Measurements from ENCODE around the gene PDLIM5. TPM values are rescaled to one million over a fixed set of nuclear protein-coding genes. Genes with fewer than 3 reads are reported as not detected.

The PDLIM5 gene
- total RNA-seq, 2 experiments from 2014 or later = 14.8 to 18.3 TPM

DNA sequence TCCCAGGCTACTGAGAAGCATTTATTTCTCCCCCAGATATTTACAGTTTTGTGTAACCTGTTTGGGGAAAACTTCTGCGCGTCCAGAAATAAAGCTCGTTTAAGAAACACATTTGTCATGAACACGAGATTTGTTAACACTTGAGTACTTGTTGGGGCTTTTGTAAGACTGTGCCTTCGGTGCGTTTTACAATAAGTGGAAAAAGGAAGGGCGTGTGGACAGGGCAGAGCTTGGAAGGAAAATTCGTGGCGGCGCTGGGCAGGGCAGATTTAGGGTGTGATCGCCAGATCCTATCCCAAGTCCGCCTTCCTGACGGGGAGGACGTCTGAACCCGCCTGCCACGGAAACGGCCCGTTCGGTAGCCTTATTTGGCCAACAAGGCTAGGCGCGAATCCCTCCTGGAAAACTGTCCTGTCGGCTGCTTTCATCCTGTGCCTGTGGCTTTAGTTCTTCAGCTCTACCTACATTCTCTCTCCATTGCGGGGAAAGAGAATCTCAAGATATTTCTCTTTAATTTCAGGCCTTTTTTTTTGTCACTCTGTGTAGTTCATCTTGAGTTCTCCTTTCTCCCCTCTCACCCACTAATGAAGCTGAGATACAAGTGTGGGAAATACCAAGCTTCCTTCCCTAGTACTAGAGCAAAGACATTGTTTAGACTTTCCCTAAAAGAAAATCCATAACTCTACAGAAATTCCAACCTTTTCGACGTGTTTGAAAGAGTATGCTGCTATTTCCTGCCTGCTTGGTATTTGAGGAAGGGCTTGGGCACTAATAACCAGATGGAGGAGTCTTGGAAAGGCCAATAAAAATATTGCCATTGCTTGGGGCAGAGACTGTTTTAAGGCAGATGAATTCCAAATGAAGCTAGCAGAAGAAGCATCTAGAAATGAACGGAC, 982 bp downstream of the PDLIM5 start:
- intact Hi-C loops (cut with micrococcal nuclease) = no loop called here
- Mint-ChIP-seq H3K4me1 (ENCODE audit: low read depth) (peaks cover 25% of the 10 kb centered on the region), H3K4me3 (peak overlapping the region; percentile 91), H3K36me3 (ENCODE audit: low read depth) (peaks cover 9% of the 10 kb centered on the region), H3K9me3 (no peaks in the 10 kb centered on the region), H3K27ac (peak overlapping the region; percentile 61), H3K27me3 (peaks cover 7% of the 10 kb centered on the region)
- ChIA-PET CTCF (interaction anchor here (1.1 kb wide), 1 partner anchor 46 kb away, joined by 3 read pairs; no protein-coding TSS in a partner anchor), POLR2A (interaction anchor here (1.1 to 1.4 kb wide), 2 partner anchors 14 to 127 kb away, joined by 3 to 4 read pairs; no protein-coding TSS in a partner anchor)
- TF ChIP-seq, protein P1, sequence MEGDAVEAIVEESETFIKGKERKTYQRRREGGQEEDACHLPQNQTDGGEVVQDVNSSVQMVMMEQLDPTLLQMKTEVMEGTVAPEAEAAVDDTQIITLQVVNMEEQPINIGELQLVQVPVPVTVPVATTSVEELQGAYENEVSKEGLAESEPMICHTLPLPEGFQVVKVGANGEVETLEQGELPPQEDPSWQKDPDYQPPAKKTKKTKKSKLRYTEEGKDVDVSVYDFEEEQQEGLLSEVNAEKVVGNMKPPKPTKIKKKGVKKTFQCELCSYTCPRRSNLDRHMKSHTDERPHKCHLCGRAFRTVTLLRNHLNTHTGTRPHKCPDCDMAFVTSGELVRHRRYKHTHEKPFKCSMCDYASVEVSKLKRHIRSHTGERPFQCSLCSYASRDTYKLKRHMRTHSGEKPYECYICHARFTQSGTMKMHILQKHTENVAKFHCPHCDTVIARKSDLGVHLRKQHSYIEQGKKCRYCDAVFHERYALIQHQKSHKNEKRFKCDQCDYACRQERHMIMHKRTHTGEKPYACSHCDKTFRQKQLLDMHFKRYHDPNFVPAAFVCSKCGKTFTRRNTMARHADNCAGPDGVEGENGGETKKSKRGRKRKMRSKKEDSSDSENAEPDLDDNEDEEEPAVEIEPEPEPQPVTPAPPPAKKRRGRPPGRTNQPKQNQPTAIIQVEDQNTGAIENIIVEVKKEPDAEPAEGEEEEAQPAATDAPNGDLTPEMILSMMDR (IDR thresholded peaks at IDR 0.05) = no peak
- DNase-seq = peak; percentile 16
- ATAC-seq = no peak

DNA sequence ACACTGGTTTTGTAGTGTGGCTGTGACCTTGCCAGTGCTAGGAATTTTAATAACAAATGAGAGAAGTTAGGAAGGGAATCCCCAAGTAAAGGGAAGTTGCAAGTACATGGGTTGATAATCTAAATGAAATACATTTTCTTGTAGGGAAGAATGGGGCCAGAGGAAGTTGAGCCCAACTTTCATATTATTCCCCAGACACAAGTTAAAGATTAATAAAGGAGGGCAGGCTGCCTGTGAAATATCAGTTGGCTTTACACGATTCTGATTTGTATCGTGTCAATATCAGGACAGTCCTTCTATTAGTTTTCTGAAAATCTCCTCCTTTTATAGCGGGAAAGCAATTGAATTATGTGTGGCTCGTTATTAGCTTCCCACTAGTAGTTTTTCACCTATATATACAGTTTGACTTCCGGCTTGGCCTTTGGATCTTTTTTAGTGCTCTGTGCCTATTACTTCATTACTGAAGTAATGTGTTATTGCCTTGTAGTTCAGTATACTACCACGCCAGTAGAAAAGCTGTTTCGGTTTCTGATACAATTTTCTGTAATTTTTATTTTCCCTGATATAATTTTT, 1.7 kb downstream of the PDLIM5 start:
- POLR2A ChIA-PET = interaction anchor here (1.4 to 1.5 kb wide), 2 partner anchors 10 to 13 kb away, joined by 3 to 4 read pairs; no protein-coding TSS in a partner anchor
- peaks cover 5% of the 10 kb centered on the region for H3K27me3 Mint-ChIP-seq
- TF ChIP-seq, protein P1 (IDR thresholded peaks at IDR 0.05) = no peak
- CTCF ChIA-PET = no interaction called here
- DNase-seq (no peak), ATAC-seq (no peak)
- no peaks in the 10 kb centered on the region for H3K9me3 Mint-ChIP-seq
- peak overlapping the region; percentile 91 for H3K4me3 Mint-ChIP-seq
- intact Hi-C loops (cut with micrococcal nuclease) = no loop called here
- H3K27ac Mint-ChIP-seq = no peak overlapping the region
- H3K36me3 Mint-ChIP-seq (ENCODE audit: low read depth) = peaks cover 9% of the 10 kb centered on the region
- peaks cover 27% of the 10 kb centered on the region for H3K4me1 Mint-ChIP-seq (ENCODE audit: low read depth)

DNA sequence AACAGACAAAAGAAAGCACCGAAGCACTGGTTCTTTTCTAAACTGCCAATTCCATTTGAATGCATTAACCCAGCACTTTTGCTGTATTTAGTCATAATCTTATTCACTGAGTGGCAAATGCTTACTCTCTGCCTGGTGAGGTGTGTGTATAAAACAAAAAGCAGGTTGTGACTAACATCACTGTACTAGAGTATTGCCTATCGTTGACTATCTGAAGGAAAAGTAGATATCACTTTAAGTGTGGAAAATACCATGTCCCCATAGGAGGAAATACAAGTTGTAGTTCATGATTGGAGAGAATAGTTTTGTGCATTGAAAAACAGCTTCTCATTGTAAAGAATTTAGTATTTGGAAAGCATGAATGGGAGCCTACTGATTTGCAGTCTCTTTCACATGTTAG, 2.7 kb downstream of the PDLIM5 start:
- POLR2A ChIA-PET = interaction anchor here (1.5 kb wide), 1 partner anchor 9 kb away, joined by 3 read pairs; no protein-coding TSS in a partner anchor
- intact Hi-C loops (cut with micrococcal nuclease) = no loop called here
- H3K9me3 Mint-ChIP-seq = no peaks in the 10 kb centered on the region
- peaks cover 9% of the 10 kb centered on the region for H3K36me3 Mint-ChIP-seq (ENCODE audit: low read depth)
- peaks cover 28% of the 10 kb centered on the region for H3K4me1 Mint-ChIP-seq (ENCODE audit: low read depth)
- peaks cover 1% of the 10 kb centered on the region for H3K27me3 Mint-ChIP-seq
- DNase-seq (no peak), ATAC-seq (no peak)
- no peak overlapping the region for H3K27ac Mint-ChIP-seq
- H3K4me3 Mint-ChIP-seq = no peak overlapping the region
- TF ChIP-seq, protein P1 (IDR thresholded peaks at IDR 0.05) = no peak
- CTCF ChIA-PET = no interaction called here

DNA sequence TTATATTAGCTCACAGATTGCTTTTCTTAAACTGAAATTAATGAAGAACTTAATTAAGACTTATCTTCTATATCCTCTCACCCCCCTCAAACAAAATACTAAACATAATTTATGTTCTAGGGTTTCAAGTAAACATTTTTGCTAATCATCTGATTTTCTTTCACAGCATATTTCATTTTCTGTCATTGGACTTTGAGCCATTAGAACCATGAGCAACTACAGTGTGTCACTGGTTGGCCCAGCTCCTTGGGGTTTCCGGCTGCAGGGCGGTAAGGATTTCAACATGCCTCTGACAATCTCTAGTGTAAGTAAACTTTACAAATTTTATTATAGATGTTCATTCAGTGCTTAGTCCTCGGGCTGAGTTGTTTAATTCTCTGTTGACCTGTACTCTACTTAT, 3.3 kb downstream of the PDLIM5 start:
- H3K4me3 Mint-ChIP-seq = no peak overlapping the region
- H3K36me3 Mint-ChIP-seq (ENCODE audit: low read depth) = peaks cover 9% of the 10 kb centered on the region
- intact Hi-C loops (cut with micrococcal nuclease) = no loop called here
- CTCF ChIA-PET = interaction anchor here (1.1 to 1.4 kb wide), 2 partner anchors 48 to 117 kb away, joined by 3 to 5 read pairs; no protein-coding TSS in a partner anchor
- POLR2A ChIA-PET = no interaction called here
- ATAC-seq = no peak
- no peak for DNase-seq
- peaks cover 1% of the 10 kb centered on the region for H3K27me3 Mint-ChIP-seq
- peaks cover 33% of the 10 kb centered on the region for H3K4me1 Mint-ChIP-seq (ENCODE audit: low read depth)
- TF ChIP-seq, protein P1 (IDR thresholded peaks at IDR 0.05) = no peak
- no peaks in the 10 kb centered on the region for H3K9me3 Mint-ChIP-seq
- H3K27ac Mint-ChIP-seq = no peak overlapping the region

Measured in activated CD8-positive, alpha-beta T cell treated with anti-CD3 and anti-CD28 coated beads for 36 hours (primary cell).